ENCODE measurements around the gene LAMP1. TPM values are rescaled to one million over a fixed set of nuclear protein-coding genes. Genes with fewer than 3 reads are reported as not detected.
"Not testable (repeated sequence)": the region's sequence is repeated elsewhere in the genome, so short reads cannot be mapped to it uniquely, and the experiment has no call there.

LAMP1 gene
- total and polyA plus RNA-seq, 2 donors (not counting 1 experiment from before 2014, with no cell fraction given): 52.1 to 96.1 TPM

GRCh38 chr13:113371061-113371460, 74.0 kb downstream of the LAMP1 start:
- no peak for DNase-seq
- no peaks in the 10 kb centered on the region for H4K20me1 ChIP-seq (ENCODE audit: control insufficient read depth, insufficient read depth, low read length, poor library complexity, severe bottlenecking)
- 47% methylated on average over 5 of the region's 13 CpGs for WGBS (ENCODE audit: insufficient coverage)

GRCh38 chr13:113371701-113372100, 74.7 kb downstream of the LAMP1 start:
- H3K27ac Mint-ChIP-seq; H3K9me3 ChIP-seq (ENCODE audit: control extremely low read depth in 1 of 3, control insufficient read depth in 2 of 3, insufficient read depth in 1 of 3, low read length in 2 of 3); H3K9me3 Mint-ChIP-seq (ENCODE audit: insufficient read depth); intact Hi-C loops (cut with micrococcal nuclease); H3K79me2 ChIP-seq (ENCODE audit: control insufficient read depth, insufficient read depth, low read length); DNase-seq; CTCF ChIA-PET; H3K4me3 Mint-ChIP-seq; H3K4me2 ChIP-seq (replicated peaks; ENCODE audit: low read depth, low read length, poor library complexity, severe bottlenecking); H3K27me3 ChIP-seq (replicated peaks in 1 of 4; ENCODE audit: control extremely low read depth in 1 of 4, control insufficient read depth in 3 of 4, insufficient read depth in 4 of 4, low read length in 3 of 4); H2AFZ ChIP-seq (ENCODE audit: insufficient read depth, low read depth, low read length, poor library complexity, severe bottlenecking); H3K9ac ChIP-seq (ENCODE audit: low read length); H3K27me3 Mint-ChIP-seq; H3K4me3 ChIP-seq (ENCODE audit: control extremely low read depth in 1 of 5, extremely low read depth in 1 of 5, insufficient read depth in 1 of 5, low read depth in 2 of 5, low read length in 4 of 5); H4K20me1 ChIP-seq (ENCODE audit: control insufficient read depth, insufficient read depth, low read length, poor library complexity, severe bottlenecking); H3K4me1 Mint-ChIP-seq; H3K36me3 ChIP-seq (replicated peaks in 1 of 2; ENCODE audit: control extremely low read depth in 1 of 2, control insufficient read depth in 1 of 2, extremely low read depth in 1 of 2, insufficient read depth in 2 of 2, low read length in 1 of 2); ATAC-seq (ENCODE audit: low read depth); H3K4me1 ChIP-seq (ENCODE audit: control insufficient read depth in 2 of 2, insufficient read depth in 2 of 2, low read length in 2 of 2); H3K27ac ChIP-seq (ENCODE audit: low read length in 2 of 2): not testable (repeated sequence)
- WGBS (ENCODE audit: insufficient coverage): 100% methylated on average over 1 of the region's 3 CpGs
- POLR2A ChIA-PET: interaction anchor here (0.7 kb wide), 1 partner anchor 10 kb away, joined by 3 read pairs; no protein-coding TSS in a partner anchor

More at GRCh38 chr13:113371061-113371460, 74.0 kb downstream of the LAMP1 start:
- H3K79me2 ChIP-seq (ENCODE audit: control insufficient read depth, insufficient read depth, low read length): no peaks in the 10 kb centered on the region
- Mint-ChIP-seq H3K27me3 (peaks cover 10% of the 10 kb centered on the region), H3K27ac (no peak overlapping the region), H3K4me3 (no peak overlapping the region), H3K4me1 (no peaks in the 10 kb centered on the region), H3K9me3 (ENCODE audit: insufficient read depth) (no peaks in the 10 kb centered on the region)
- H3K4me1 ChIP-seq (ENCODE audit: control insufficient read depth in 2 of 2, insufficient read depth in 2 of 2, low read length in 2 of 2): no peaks in the 10 kb centered on the region
- H3K4me3 ChIP-seq (ENCODE audit: control extremely low read depth in 1 of 5, extremely low read depth in 1 of 5, insufficient read depth in 1 of 5, low read depth in 2 of 5, low read length in 4 of 5): no peak overlapping the region
- intact Hi-C loops (cut with micrococcal nuclease): no loop called here
- no peak overlapping the region for H3K9ac ChIP-seq (ENCODE audit: low read length)
- ChIA-PET CTCF (no interaction called here), POLR2A (no interaction called here)
- H2AFZ ChIP-seq (ENCODE audit: insufficient read depth, low read depth, low read length, poor library complexity, severe bottlenecking): no peak overlapping the region
- TF ChIP-seq EZH2 (IDR thresholded peaks at IDR 0.05; ENCODE audit: borderline replicate concordance, insufficient read depth, low read depth, low read length, poor library complexity, severe bottlenecking) (no peak), CTCF (IDR thresholded peaks at IDR 0.05) (no peak)
- peaks cover 0 to 2% (median under 1%) of the 10 kb centered on the region in 4 experiments for H3K27me3 ChIP-seq (replicated peaks in 1 of 4; ENCODE audit: control extremely low read depth in 1 of 4, control insufficient read depth in 3 of 4, insufficient read depth in 4 of 4, low read length in 3 of 4)
- peaks cover 0 to 4% (median 0%) of the 10 kb centered on the region in 3 donors for H3K9me3 ChIP-seq (ENCODE audit: control extremely low read depth in 1 of 3, control insufficient read depth in 2 of 3, insufficient read depth in 1 of 3, low read length in 2 of 3)
- no peaks in the 10 kb centered on the region for H3K36me3 ChIP-seq (replicated peaks in 1 of 2; ENCODE audit: control extremely low read depth in 1 of 2, control insufficient read depth in 1 of 2, extremely low read depth in 1 of 2, insufficient read depth in 2 of 2, low read length in 1 of 2)
- H3K27ac ChIP-seq (ENCODE audit: low read length in 2 of 2): no peak overlapping the region
- no peak overlapping the region for H3K4me2 ChIP-seq (replicated peaks; ENCODE audit: low read depth, low read length, poor library complexity, severe bottlenecking)
- ATAC-seq (ENCODE audit: low read depth): no peak

Small RNA genes within 50 kb of the gene (small RNA-seq; reads per million reads assigned to genes)
- gene MIR8075 (ENCODE audit: insufficient read length, low read depth, low replicate concordance): not detected

Other genes with a start within 250 kb of the LAMP1 start
- not detected in 2 replicates for gene F7, start 191.4 kb upstream of the LAMP1 start, total RNA-seq
- not detected in 2 replicates for gene F7, start 191.4 kb upstream of the LAMP1 start, polyA plus RNA-seq
- gene F10, start 174.4 kb upstream of the LAMP1 start, total RNA-seq: not detected in 2 replicates
- gene F10, start 174.4 kb upstream of the LAMP1 start, polyA plus RNA-seq: not detected in 2 replicates
- gene PROZ, start 138.6 kb upstream of the LAMP1 start, total RNA-seq: not detected in 2 replicates
- not detected in 2 replicates for gene PROZ, start 138.6 kb upstream of the LAMP1 start, polyA plus RNA-seq
- 54.1 and 61.1 TPM in 2 replicates for gene PCID2, start 88.6 kb upstream of the LAMP1 start, total RNA-seq
- 52.2 and 66.7 TPM in 2 replicates for gene PCID2, start 88.6 kb upstream of the LAMP1 start, polyA plus RNA-seq
- gene CUL4A, start 87.6 kb upstream of the LAMP1 start, total RNA-seq: 79.8 and 80.4 TPM in 2 replicates
- 37.5 and 41.0 TPM in 2 replicates for gene CUL4A, start 87.6 kb upstream of the LAMP1 start, polyA plus RNA-seq
- not detected in 2 replicates for gene GRTP1, start 66.9 kb downstream of the LAMP1 start, total RNA-seq
- 0.10 TPM in 1 of 2 replicates, not detected in the other for gene GRTP1, start 66.9 kb downstream of the LAMP1 start, polyA plus RNA-seq
- 1.3 and 2.2 TPM in 2 replicates for gene ADPRHL1, start 156.2 kb downstream of the LAMP1 start, total RNA-seq
- gene ADPRHL1, start 156.2 kb downstream of the LAMP1 start, polyA plus RNA-seq: 0.28 and 0.43 TPM in 2 replicates
- 38.2 and 41.3 TPM in 2 replicates for gene DCUN1D2, start 193.5 kb downstream of the LAMP1 start, total RNA-seq
- gene DCUN1D2, start 193.5 kb downstream of the LAMP1 start, polyA plus RNA-seq: 15.3 and 16.4 TPM in 2 replicates